Vagina (tissue), 2 donors: Measurements from ENCODE around the gene EPC2. TPM values are rescaled to one million over a fixed set of nuclear protein-coding genes. Genes with fewer than 3 reads are reported as not detected.
"Not testable (repeated sequence)": the region's sequence is repeated elsewhere in the genome, so short reads cannot be mapped to it uniquely, and the experiment has no call there.

Source experiments
- DNase-seq, 2 donors: peaks; one replicate each; pipeline ENCODE4 v3.0.0-alpha.2; 2017; ENCODE audit errors: extremely low spot score in 2 of 2
- H3K27ac ChIP-seq: fragments of 200-600 bp; sonication (generic); one replicate; pipeline ENCODE4 v1.5.1; 2019
- H3K27me3 ChIP-seq: fragments of 200-600 bp; sonication (generic); one replicate; pipeline ENCODE4 v1.5.1; 2019
- H3K36me3 ChIP-seq, 2 donors: fragments of 200-600 bp; sonication (generic); one replicate each; pipeline ENCODE4 v1.5.1; 2017 to 2019
- H3K4me1 ChIP-seq: fragments of 200-600 bp; sonication (generic); one replicate; pipeline ENCODE4 v1.5.1; 2019
- H3K4me3 ChIP-seq, 2 donors: fragments of 200-600 bp; sonication (generic); 1 replicate in 1 of 2; 2 replicates in 1 of 2; pipeline ENCODE4 v1.5.1; 2016 to 2019
- H3K9me3 ChIP-seq: fragments of 200-600 bp; sonication (generic); one replicate; pipeline ENCODE4 v1.5.1; 2019
- POLR2A ChIP-seq, 2 donors: fragments of 450-650 bp; IDR thresholded peaks; one replicate each; pipeline ENCODE4 v1.6.1; 2017; ENCODE audit warnings: antibody characterized with exemption in 2 of 2, mild to moderate bottlenecking in 2 of 2, moderate library complexity in 2 of 2
- POLR2AphosphoS5 ChIP-seq, 2 donors: sonication (generic); formaldehyde crosslinking; IDR thresholded peaks; one replicate each; pipeline ENCODE4 v1.9.0; 2017; ENCODE audit warnings: antibody characterized with exemption in 2 of 2, mild to moderate bottlenecking in 2 of 2, low read depth in 1 of 2; ENCODE audit not compliant: insufficient read depth in 1 of 2
- intact Hi-C: fragments of 100-400 bp; cut with DNase I; formaldehyde crosslinking; loops from one replicate; pipeline ENCODE4 v1.15.1; 2023
- total RNA-seq: library from RNA; depleted of rRNA; stranded (reverse); fragments of >200 nt; gene quantifications from one replicate; pipeline ENCODE4 v1.2.3, GENCODE V29; 2016
- TF ChIP-seq, protein P1 (sequence below), 3 experiments: fragments of 450-650 bp in 2 of 3; fragments of 200-600 bp in 1 of 3; sonication (generic) in 1 of 3; IDR thresholded peaks; one replicate each; pipeline ENCODE4 v1.5.1; 2017 to 2019; ENCODE audit warnings: antibody characterized with exemption in 3 of 3, mild to moderate bottlenecking in 2 of 3, moderate library complexity in 2 of 3

The EPC2 gene
- total RNA-seq, 1 donor from 2014 or later = 31.9 TPM

DNA sequence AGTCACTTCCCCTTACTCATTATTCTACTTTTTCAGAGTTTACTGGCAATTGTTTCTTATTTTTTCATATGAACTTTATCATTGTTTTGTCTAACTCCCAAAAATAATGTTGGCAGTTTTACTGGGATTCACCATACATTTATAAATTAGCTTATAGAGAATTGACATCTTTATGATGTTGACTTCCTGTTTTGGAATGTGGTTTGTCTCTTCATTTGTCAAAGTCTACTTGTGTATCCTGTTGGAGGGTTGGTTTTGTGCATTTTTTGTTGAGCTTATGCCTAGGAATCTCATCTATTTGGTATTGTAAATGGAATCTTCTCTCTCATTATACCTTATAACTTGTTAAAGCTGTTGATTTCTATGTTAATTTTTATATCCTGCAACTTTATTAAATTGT lies 16.4 kb downstream of the EPC2 start:
- Histone ChIP-seq H3K36me3 (no peaks in the 10 kb centered on the region), H3K27me3 (no peaks in the 10 kb centered on the region), H3K4me1 (peaks cover 48% of the 10 kb centered on the region), H3K9me3 (no peaks in the 10 kb centered on the region), H3K27ac (no peak overlapping the region), H3K4me3 (no peak overlapping the region)
- intact Hi-C loops = no loop called here
- no peak for DNase-seq
- TF ChIP-seq POLR2A (IDR thresholded peaks at IDR 0.05) = no peak
- TF ChIP-seq, protein P1, sequence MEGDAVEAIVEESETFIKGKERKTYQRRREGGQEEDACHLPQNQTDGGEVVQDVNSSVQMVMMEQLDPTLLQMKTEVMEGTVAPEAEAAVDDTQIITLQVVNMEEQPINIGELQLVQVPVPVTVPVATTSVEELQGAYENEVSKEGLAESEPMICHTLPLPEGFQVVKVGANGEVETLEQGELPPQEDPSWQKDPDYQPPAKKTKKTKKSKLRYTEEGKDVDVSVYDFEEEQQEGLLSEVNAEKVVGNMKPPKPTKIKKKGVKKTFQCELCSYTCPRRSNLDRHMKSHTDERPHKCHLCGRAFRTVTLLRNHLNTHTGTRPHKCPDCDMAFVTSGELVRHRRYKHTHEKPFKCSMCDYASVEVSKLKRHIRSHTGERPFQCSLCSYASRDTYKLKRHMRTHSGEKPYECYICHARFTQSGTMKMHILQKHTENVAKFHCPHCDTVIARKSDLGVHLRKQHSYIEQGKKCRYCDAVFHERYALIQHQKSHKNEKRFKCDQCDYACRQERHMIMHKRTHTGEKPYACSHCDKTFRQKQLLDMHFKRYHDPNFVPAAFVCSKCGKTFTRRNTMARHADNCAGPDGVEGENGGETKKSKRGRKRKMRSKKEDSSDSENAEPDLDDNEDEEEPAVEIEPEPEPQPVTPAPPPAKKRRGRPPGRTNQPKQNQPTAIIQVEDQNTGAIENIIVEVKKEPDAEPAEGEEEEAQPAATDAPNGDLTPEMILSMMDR (IDR thresholded peaks at IDR 0.05) = no peak
- no peak for TF ChIP-seq POLR2AphosphoS5 (IDR thresholded peaks at IDR 0.05; ENCODE audit: insufficient read depth in 1 of 2, low read depth in 1 of 2)

DNA sequence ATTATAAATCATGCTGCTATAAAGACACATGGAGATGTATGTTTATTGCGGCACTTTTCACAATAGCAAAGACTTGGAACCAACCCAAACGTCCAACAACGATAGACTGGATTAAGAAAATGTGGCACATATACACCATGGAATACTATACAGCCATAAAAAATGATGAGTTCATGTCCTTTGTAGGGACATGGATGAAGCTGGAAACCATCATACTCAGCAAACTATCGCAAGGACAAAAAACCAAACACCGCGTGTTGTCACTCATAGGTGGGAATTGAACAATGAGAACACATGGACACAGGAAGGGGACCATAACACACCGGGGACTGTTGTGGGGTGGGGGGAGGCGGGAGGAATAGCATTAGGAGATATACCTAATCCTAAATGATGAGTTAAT lies 17.8 kb downstream of the EPC2 start:
- intact Hi-C loops, H3K27ac ChIP-seq, H3K9me3 ChIP-seq, H3K27me3 ChIP-seq, H3K36me3 ChIP-seq, H3K4me3 ChIP-seq, DNase-seq: not testable (repeated sequence)
- H3K4me1 ChIP-seq = peaks cover 40% of the 10 kb centered on the region

DNA sequence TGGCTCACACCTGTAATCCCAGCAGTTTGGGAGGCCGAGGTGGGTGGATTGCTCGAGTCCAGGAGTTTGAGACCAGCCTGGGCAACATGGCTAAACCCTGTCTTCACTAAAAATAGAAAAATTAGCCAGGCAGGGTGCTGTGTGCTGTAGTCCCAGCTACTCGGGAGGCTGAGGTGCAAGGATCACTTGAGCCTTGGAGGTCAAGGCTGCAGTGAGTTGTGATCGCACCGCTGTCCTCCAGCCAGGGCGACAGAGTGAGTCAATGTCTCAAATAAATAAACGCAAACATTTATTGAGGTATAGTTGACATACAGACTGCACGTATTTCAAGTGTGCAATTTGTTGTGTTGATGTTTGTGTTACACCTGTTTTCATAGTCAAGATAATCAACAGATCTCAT lies 19.7 kb downstream of the EPC2 start:
- Histone ChIP-seq H3K27me3 (no peaks in the 10 kb centered on the region), H3K4me1 (peaks cover 26% of the 10 kb centered on the region), H3K9me3 (no peaks in the 10 kb centered on the region), H3K4me3 (no peak overlapping the region), H3K27ac (no peak overlapping the region), H3K36me3 (no peaks in the 10 kb centered on the region)
- intact Hi-C loops = no loop called here
- TF ChIP-seq POLR2A (IDR thresholded peaks at IDR 0.05) = no peak
- TF ChIP-seq POLR2AphosphoS5 (IDR thresholded peaks at IDR 0.05; ENCODE audit: insufficient read depth in 1 of 2, low read depth in 1 of 2) = no peak
- TF ChIP-seq, protein P1 (IDR thresholded peaks at IDR 0.05) = no peak
- no peak for DNase-seq

DNA sequence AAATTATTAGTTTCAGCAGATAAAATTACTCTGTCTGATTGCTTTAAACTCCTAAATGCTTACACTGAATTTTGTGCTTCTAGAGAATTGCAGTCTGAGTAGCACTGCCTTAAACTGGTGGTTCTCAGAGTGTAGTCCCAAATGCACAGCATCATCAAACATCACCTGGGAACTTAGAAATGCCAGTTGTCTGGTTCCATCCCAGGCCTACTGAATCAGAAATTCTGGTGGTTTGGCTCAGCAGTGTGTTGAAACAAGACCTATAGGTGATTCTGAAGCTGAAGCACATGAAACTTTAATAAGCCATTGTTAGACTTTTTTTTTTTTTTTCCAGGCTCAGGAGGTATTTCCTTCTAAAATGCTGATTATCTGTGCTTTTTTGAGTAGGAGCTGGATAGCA lies 22.0 kb downstream of the EPC2 start:
- no peak overlapping the region for H3K27ac ChIP-seq
- peaks cover 31% of the 10 kb centered on the region for H3K4me1 ChIP-seq
- H3K27me3 ChIP-seq = no peaks in the 10 kb centered on the region
- H3K4me3 ChIP-seq = no peak overlapping the region
- DNase-seq = no peak
- TF ChIP-seq, protein P1 (IDR thresholded peaks at IDR 0.05) = no peak
- no peak for TF ChIP-seq POLR2AphosphoS5 (IDR thresholded peaks at IDR 0.05; ENCODE audit: insufficient read depth in 1 of 2, low read depth in 1 of 2)
- no peak for TF ChIP-seq POLR2A (IDR thresholded peaks at IDR 0.05)
- no peaks in the 10 kb centered on the region for H3K36me3 ChIP-seq
- no peaks in the 10 kb centered on the region for H3K9me3 ChIP-seq
- intact Hi-C loops = no loop called here

DNA sequence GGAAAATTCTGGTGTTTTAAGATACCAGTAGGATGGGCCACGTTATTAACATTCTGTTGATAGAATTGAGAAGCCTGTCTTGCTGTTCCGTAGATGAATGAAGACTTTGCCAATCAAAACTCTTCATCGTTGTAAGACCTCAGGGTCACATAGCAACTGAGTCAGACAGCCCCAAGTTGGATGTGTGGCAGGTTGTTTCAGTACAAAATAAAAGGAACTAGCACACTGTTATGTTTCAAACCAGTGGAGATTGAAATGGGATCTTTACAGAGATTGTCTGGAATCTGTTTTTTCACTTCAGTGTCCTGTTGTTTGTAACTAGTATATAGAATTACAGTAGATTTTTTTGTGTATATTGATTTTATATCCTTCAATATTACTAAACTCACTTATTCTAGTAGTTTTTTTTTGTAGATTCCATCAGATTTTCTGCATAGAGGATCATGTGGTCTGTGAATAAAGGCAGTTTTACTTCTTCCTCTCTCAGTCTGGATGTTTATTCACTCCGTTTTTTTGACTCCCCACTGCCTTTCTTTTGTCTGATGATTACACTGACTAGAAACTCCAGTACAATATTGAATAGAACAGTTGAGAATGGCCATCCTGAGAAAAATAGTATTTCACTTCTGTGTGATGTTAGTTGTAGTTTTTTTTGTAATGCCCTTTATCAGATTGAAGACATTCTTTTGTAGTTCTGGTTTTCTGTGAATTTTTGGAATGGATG lies 22.7 kb downstream of the EPC2 start:
- Histone ChIP-seq H3K27ac (no peak overlapping the region), H3K27me3 (no peaks in the 10 kb centered on the region), H3K36me3 (no peaks in the 10 kb centered on the region), H3K9me3 (no peaks in the 10 kb centered on the region), H3K4me3 (no peak overlapping the region), H3K4me1 (peaks cover 31% of the 10 kb centered on the region)
- TF ChIP-seq POLR2A (IDR thresholded peaks at IDR 0.05) (no peak), POLR2AphosphoS5 (IDR thresholded peaks at IDR 0.05; ENCODE audit: insufficient read depth in 1 of 2, low read depth in 1 of 2) (no peak)
- TF ChIP-seq, protein P1 (IDR thresholded peaks at IDR 0.05) = no peak
- DNase-seq = no peak
- intact Hi-C loops = no loop called here
